ENCODE measurements around the gene AXIN2. TPM values are rescaled to one million over a fixed set of nuclear protein-coding genes. Genes with fewer than 3 reads are reported as not detected.

The AXIN2 gene
- total RNA-seq, 1 donor from 2014 or later = 3.7 TPM

GRCh38 chr17:65544672-65545071 is 16.8 kb downstream of the AXIN2 start:
- TF ChIP-seq CTCF (IDR thresholded peaks at IDR 0.05) = no peak
- Mint-ChIP-seq H3K9me3 (ENCODE audit: low read depth) (no peaks in the 10 kb centered on the region), H3K27ac (ENCODE audit: unreplicated experiment) (no peak overlapping the region), H3K4me3 (ENCODE audit: unreplicated experiment) (no peak overlapping the region), H3K27me3 (ENCODE audit: low read depth) (no peaks in the 10 kb centered on the region), H3K4me1 (ENCODE audit: low read depth) (peaks cover 10% of the 10 kb centered on the region), H3K36me3 (ENCODE audit: low read depth) (peaks cover 17% of the 10 kb centered on the region)
- DNase-seq (ENCODE audit: low spot score) = no peak

DNA sequence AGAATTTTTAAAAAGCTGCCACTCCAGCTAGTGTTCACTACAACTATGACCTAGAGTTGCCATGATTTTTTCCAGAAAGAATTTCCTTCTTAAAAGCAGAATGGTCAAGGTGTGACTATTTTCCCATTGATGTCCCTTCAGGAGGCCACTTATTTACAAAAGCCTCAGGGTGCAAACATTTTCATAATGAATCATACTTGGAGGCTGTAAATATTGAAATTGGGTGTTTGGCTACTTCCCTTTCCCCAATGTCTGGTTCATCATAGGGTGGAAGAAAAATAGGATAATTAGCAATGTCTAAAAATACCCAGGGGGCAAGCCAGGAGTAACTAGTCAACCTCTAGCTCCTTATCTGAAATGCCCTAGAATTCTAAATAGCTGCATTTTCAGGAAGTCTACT is 18.8 kb downstream of the AXIN2 start:
- Mint-ChIP-seq H3K36me3 (ENCODE audit: low read depth) (peaks cover 7% of the 10 kb centered on the region), H3K4me1 (ENCODE audit: low read depth) (peaks cover 15% of the 10 kb centered on the region), H3K9me3 (ENCODE audit: low read depth) (no peaks in the 10 kb centered on the region), H3K27me3 (ENCODE audit: low read depth) (no peaks in the 10 kb centered on the region), H3K27ac (ENCODE audit: unreplicated experiment) (no peak overlapping the region), H3K4me3 (ENCODE audit: unreplicated experiment) (no peak overlapping the region)
- no peak for TF ChIP-seq CTCF (IDR thresholded peaks at IDR 0.05)
- DNase-seq (ENCODE audit: low spot score) = no peak

GRCh38 chr17:65542067-65542466 is 19.4 kb downstream of the AXIN2 start:
- Mint-ChIP-seq H3K4me3 (ENCODE audit: unreplicated experiment) (no peak overlapping the region), H3K27me3 (ENCODE audit: low read depth) (no peaks in the 10 kb centered on the region), H3K36me3 (ENCODE audit: low read depth) (peaks cover 6% of the 10 kb centered on the region), H3K27ac (ENCODE audit: unreplicated experiment) (no peak overlapping the region), H3K4me1 (ENCODE audit: low read depth) (peaks cover 10% of the 10 kb centered on the region), H3K9me3 (ENCODE audit: low read depth) (no peaks in the 10 kb centered on the region)
- no peak for TF ChIP-seq CTCF (IDR thresholded peaks at IDR 0.05)
- DNase-seq (ENCODE audit: low spot score) = no peak

DNA sequence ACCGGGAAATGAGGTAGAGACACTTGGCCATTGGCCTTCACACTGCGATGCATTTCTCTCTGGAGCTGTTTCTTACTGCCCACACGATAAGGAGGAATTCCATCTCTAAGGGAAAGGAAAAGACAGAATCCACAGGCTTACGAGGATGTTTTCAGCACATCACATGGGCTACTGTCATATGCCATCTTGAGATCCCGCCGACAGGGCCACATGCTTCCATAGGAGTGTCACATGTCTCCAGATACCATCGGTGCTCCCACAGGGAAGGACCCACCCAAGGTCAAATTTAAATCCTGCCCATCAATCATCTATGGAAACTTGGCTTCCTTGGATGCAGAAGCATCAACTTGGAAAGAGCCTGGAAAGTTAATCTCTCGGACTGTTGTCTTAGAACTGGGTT is 20.0 kb downstream of the AXIN2 start:
- TF ChIP-seq CTCF (IDR thresholded peaks at IDR 0.05) = no peak
- no peak overlapping the region for H3K4me3 Mint-ChIP-seq (ENCODE audit: unreplicated experiment)
- H3K27ac Mint-ChIP-seq (ENCODE audit: unreplicated experiment) = no peak overlapping the region

DNA sequence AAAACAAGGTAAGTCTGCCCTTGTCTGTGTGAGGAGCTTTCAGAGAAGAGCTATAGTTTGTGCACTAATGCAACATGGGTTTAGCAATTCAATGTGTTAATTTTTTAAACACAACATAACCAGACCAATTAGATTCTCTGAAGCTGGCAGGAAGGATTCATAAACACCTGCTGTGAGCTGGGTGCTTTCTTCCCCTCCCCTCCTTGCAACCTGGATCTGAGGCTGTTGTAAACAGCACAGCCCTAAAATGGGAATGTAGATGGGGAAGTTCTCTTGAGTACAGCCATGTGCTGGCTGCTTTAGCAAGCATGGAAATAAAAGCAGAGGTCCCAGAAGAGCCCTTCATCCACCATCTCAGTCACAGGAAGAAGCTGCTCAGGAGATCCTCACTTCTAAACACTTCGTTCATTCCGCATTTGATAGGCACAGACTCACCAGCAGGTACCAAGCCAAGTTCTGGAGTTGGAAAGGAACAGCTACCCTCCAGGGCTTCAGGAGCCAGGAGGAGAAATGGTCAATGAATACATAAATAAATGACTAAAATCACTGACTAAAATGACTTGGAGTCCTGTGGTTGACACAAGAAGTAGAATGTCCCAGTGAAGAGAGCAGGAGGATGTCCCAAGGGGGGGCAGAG is 21.7 kb downstream of the AXIN2 start:
- no peaks in the 10 kb centered on the region for H3K27me3 Mint-ChIP-seq (ENCODE audit: low read depth)
- H3K4me3 Mint-ChIP-seq (ENCODE audit: unreplicated experiment) = no peak overlapping the region
- no peak for TF ChIP-seq CTCF (IDR thresholded peaks at IDR 0.05)
- peaks cover 16% of the 10 kb centered on the region for H3K36me3 Mint-ChIP-seq (ENCODE audit: low read depth)
- DNase-seq (ENCODE audit: low spot score) = no peak
- H3K27ac Mint-ChIP-seq (ENCODE audit: unreplicated experiment) = no peak overlapping the region
- H3K4me1 Mint-ChIP-seq (ENCODE audit: low read depth) = peaks cover 14% of the 10 kb centered on the region
- no peaks in the 10 kb centered on the region for H3K9me3 Mint-ChIP-seq (ENCODE audit: low read depth)

More for the DNA sequence above, 20.0 kb downstream of the AXIN2 start:
- no peaks in the 10 kb centered on the region for H3K9me3 Mint-ChIP-seq (ENCODE audit: low read depth)
- H3K27me3 Mint-ChIP-seq (ENCODE audit: low read depth) = no peaks in the 10 kb centered on the region
- H3K4me1 Mint-ChIP-seq (ENCODE audit: low read depth) = peaks cover 9% of the 10 kb centered on the region
- no peak for DNase-seq (ENCODE audit: low spot score)
- H3K36me3 Mint-ChIP-seq (ENCODE audit: low read depth) = peaks cover 8% of the 10 kb centered on the region

Data from chondrocyte (in vitro differentiated cells).